ENCODE results near the gene MAPRE2.

MAPRE2 gene

GRCh38 chr18:35055726-35056125 lies 14.5 kb downstream of the MAPRE2 start:
- Histone ChIP-seq H3K4me3 (ENCODE audit: low read depth, low read length) (no peak overlapping the region), H3K27ac (no peak overlapping the region), H3K27me3 (ENCODE audit: insufficient read depth, low read depth, severe bottlenecking) (no peaks in the 10 kb centered on the region), H3K9me3 (ENCODE audit: severe bottlenecking) (no peaks in the 10 kb centered on the region), H3K36me3 (no peaks in the 10 kb centered on the region)
- DNase-seq, result no peak
- no peak for TF ChIP-seq CTCF (IDR thresholded peaks at IDR 0.05; ENCODE audit: low read depth, low read length)

- no peak overlapping the region for H3K27ac ChIP-seq
- H3K9me3 ChIP-seq (ENCODE audit: severe bottlenecking), result no peaks in the 10 kb centered on the region
- DNase-seq, result no peak
- no peak overlapping the region for H3K4me3 ChIP-seq (ENCODE audit: low read depth, low read length)
- TF ChIP-seq CTCF (IDR thresholded peaks at IDR 0.05; ENCODE audit: low read depth, low read length), result no peak
- no peaks in the 10 kb centered on the region for H3K36me3 ChIP-seq
- no peaks in the 10 kb centered on the region for H3K27me3 ChIP-seq (ENCODE audit: insufficient read depth, low read depth, severe bottlenecking)
Observed at GRCh38 chr18:35059280-35059927, 18.2 kb downstream of the MAPRE2 start.

- peak; percentile 8 for DNase-seq
- Histone ChIP-seq H3K36me3 (no peaks in the 10 kb centered on the region), H3K27ac (no peak overlapping the region), H3K4me3 (ENCODE audit: low read depth, low read length) (no peak overlapping the region), H3K27me3 (ENCODE audit: insufficient read depth, low read depth, severe bottlenecking) (no peaks in the 10 kb centered on the region), H3K9me3 (ENCODE audit: severe bottlenecking) (no peaks in the 10 kb centered on the region)
- TF ChIP-seq CTCF (IDR thresholded peaks at IDR 0.05; ENCODE audit: low read depth, low read length), result no peak
Observed at GRCh38 chr18:35060122-35060815, 19.1 kb downstream of the MAPRE2 start.

GRCh38 chr18:35061336-35061735 lies 20.1 kb downstream of the MAPRE2 start:
- no peak for TF ChIP-seq CTCF (IDR thresholded peaks at IDR 0.05; ENCODE audit: low read depth, low read length)

GRCh38 chr18:35061804-35062203 lies 20.6 kb downstream of the MAPRE2 start:
- Histone ChIP-seq H3K36me3 (no peaks in the 10 kb centered on the region), H3K4me3 (ENCODE audit: low read depth, low read length) (no peak overlapping the region), H3K27ac (no peak overlapping the region), H3K27me3 (ENCODE audit: insufficient read depth, low read depth, severe bottlenecking) (no peaks in the 10 kb centered on the region), H3K9me3 (ENCODE audit: severe bottlenecking) (no peaks in the 10 kb centered on the region)
- DNase-seq, result no peak
- no peak for TF ChIP-seq CTCF (IDR thresholded peaks at IDR 0.05; ENCODE audit: low read depth, low read length)

More at GRCh38 chr18:35061336-35061735, 20.1 kb downstream of the MAPRE2 start:
- no peaks in the 10 kb centered on the region for H3K27me3 ChIP-seq (ENCODE audit: insufficient read depth, low read depth, severe bottlenecking)
- no peaks in the 10 kb centered on the region for H3K36me3 ChIP-seq
- H3K9me3 ChIP-seq (ENCODE audit: severe bottlenecking), result no peaks in the 10 kb centered on the region
- no peak overlapping the region for H3K4me3 ChIP-seq (ENCODE audit: low read depth, low read length)
- no peak for DNase-seq
- no peak overlapping the region for H3K27ac ChIP-seq
